HG03378 (cell line): ENCODE results near the gene LGALS16.
"Not testable (repeated sequence)": the region's sequence is repeated elsewhere in the genome, so short reads cannot be mapped to it uniquely, and the experiment has no call there.

Experiments used
- ATAC-seq: cut with Tn5 transposase; IDR thresholded peaks from one replicate; pipeline ENCODE4 v1.9.1; 2021; ENCODE audit warnings: mild to moderate bottlenecking, moderate library complexity; ENCODE audit not compliant: unreplicated experiment

LGALS16 gene

GRCh38 chr19:39655613-39656012 is at the start of gene LGALS16:
Gene LGALS16 (plus strand): TSS chr19:39655913. CDS start chr19:39655962, 49 bp downstream.
- no peak for ATAC-seq

- ATAC-seq: no peak
Observed at GRCh38 chr19:39607021-39607420, 48.7 kb upstream of the LGALS16 start.

GRCh38 chr19:39607561-39607960 is 48.2 kb upstream of the LGALS16 start:
- no peak for ATAC-seq

- ATAC-seq: no peak
Observed at GRCh38 chr19:39613597-39613996, 42.1 kb upstream of the LGALS16 start.

GRCh38 chr19:39617745-39618144 is 38.0 kb upstream of the LGALS16 start:
- no peak for ATAC-seq

- ATAC-seq: no peak
Observed at GRCh38 chr19:39623946-39624345, 31.8 kb upstream of the LGALS16 start.

- ATAC-seq: not testable (repeated sequence)
Observed at GRCh38 chr19:39627631-39628030, 28.1 kb upstream of the LGALS16 start.

GRCh38 chr19:39631178-39631577 is 24.5 kb upstream of the LGALS16 start:
- no peak for ATAC-seq

GRCh38 chr19:39631626-39632025 is 24.1 kb upstream of the LGALS16 start:
- no peak for ATAC-seq

GRCh38 chr19:39637891-39638290 is 17.8 kb upstream of the LGALS16 start:
- ATAC-seq: no peak

GRCh38 chr19:39641773-39642172 is 13.9 kb upstream of the LGALS16 start:
- ATAC-seq: no peak

- no peak for ATAC-seq
Observed at GRCh38 chr19:39643591-39643990, 12.1 kb upstream of the LGALS16 start.

- ATAC-seq: no peak
Observed at GRCh38 chr19:39645800-39646411, 9.8 kb upstream of the LGALS16 start.

- ATAC-seq: no peak
Observed at GRCh38 chr19:39647918-39648317, 7.8 kb upstream of the LGALS16 start.

- ATAC-seq: no peak
Observed at GRCh38 chr19:39659791-39660190, 4.1 kb downstream of the LGALS16 start.

GRCh38 chr19:39660661-39661060 is 4.9 kb downstream of the LGALS16 start:
- no peak for ATAC-seq

- no peak for ATAC-seq
Observed at GRCh38 chr19:39661565-39661964, 5.9 kb downstream of the LGALS16 start.

- ATAC-seq: not testable (repeated sequence)
Observed at GRCh38 chr19:39669860-39670259, 14.1 kb downstream of the LGALS16 start.

- ATAC-seq: no peak
Observed at GRCh38 chr19:39670998-39671397, 15.3 kb downstream of the LGALS16 start.

- no peak for ATAC-seq
Observed at GRCh38 chr19:39671739-39672363, 16.1 kb downstream of the LGALS16 start.

GRCh38 chr19:39672473-39672872 is 16.8 kb downstream of the LGALS16 start:
- ATAC-seq: no peak

GRCh38 chr19:39673862-39674261 is 18.1 kb downstream of the LGALS16 start:
- ATAC-seq: not testable (repeated sequence)

- no peak for ATAC-seq
Observed at GRCh38 chr19:39676004-39676403, 20.3 kb downstream of the LGALS16 start.
